Naive thymus-derived CD4-positive, alpha-beta T cell (primary cell): ENCODE data around the gene GFI1B. TPM values are rescaled to one million over a fixed set of nuclear protein-coding genes. Genes with fewer than 3 reads are reported as not detected.
"Not testable (repeated sequence)": the region's sequence is repeated elsewhere in the genome, so short reads cannot be mapped to it uniquely, and the experiment has no call there.

ENCODE experiments used
- ATAC-seq: fragments of 150-1000 bp; cut with Tn5 transposase; 2 replicates; pipeline ENCODE4 v1.10.0; 2021; ENCODE audit warnings: mild to moderate bottlenecking, moderate library complexity
- CTCF ChIA-PET: fragments of 350-600 bp; sonication (Branson Sonifier 250); formaldehyde crosslinking; loops from one replicate; lab custom pipeline; 2021; ENCODE audit warnings: antibody characterized with exemption; lab: Charles Lee
- POLR2A ChIA-PET: fragments of 350-600 bp; sonication (Branson Sonifier 250); formaldehyde crosslinking; loops from one replicate; lab custom pipeline; 2021; ENCODE audit warnings: antibody characterized with exemption, inconsistent platforms; lab: Charles Lee
- DNase-seq, 9 donors: peaks; one replicate each; pipeline versions ENCODE4 v3.0.0 to v3.0.0-alpha.2; 2020 to 2022; ENCODE audit warnings: mixed read lengths in 1 of 9
- H3K27ac ChIP-seq: one replicate; pipeline ENCODE4 v1.7.0; 2013; ENCODE audit warnings: mild to moderate bottlenecking, low read depth, low read length, moderate library complexity
- H3K27me3 ChIP-seq, 2 donors: one replicate each; pipeline ENCODE4 v1.7.0; 2013; ENCODE audit warnings: low read length in 2 of 2, mild to moderate bottlenecking in 2 of 2, moderate library complexity in 2 of 2; ENCODE audit not compliant: control insufficient read depth in 2 of 2, insufficient read depth in 2 of 2
- H3K36me3 ChIP-seq, 3 experiments: 1 replicate in 2 of 3; 2 replicates in 1 of 3; pipeline ENCODE4 v1.7.0; 2013; ENCODE audit warnings: low read length in 3 of 3, mild to moderate bottlenecking in 3 of 3, moderate library complexity in 1 of 3; ENCODE audit not compliant: insufficient read depth in 3 of 3, control insufficient read depth in 2 of 3
- H3K4me1 ChIP-seq, 2 donors: one replicate each; pipeline ENCODE4 v1.7.0; 2013; ENCODE audit warnings: low read length in 2 of 2, mild to moderate bottlenecking in 2 of 2, moderate library complexity in 1 of 2; ENCODE audit not compliant: control insufficient read depth in 2 of 2, insufficient read depth in 2 of 2
- H3K4me3 ChIP-seq: 2 replicates; pipeline ENCODE4 v1.7.0; 2013; ENCODE audit warnings: mild to moderate bottlenecking, low read length
- H3K9me3 ChIP-seq, 3 experiments: 1 replicate in 2 of 3; 2 replicates in 1 of 3; pipeline ENCODE4 v1.7.0; 2013; ENCODE audit warnings: low read length in 3 of 3; ENCODE audit not compliant: control insufficient read depth in 2 of 3
- H3K27ac Mint-ChIP-seq, 9 donors: one replicate each; pipeline ENCODE4 v1.8.0; 2020 to 2022; ENCODE audit warnings: mixed read lengths in 9 of 9, mild to moderate bottlenecking in 8 of 9, moderate library complexity in 5 of 9, inconsistent platforms in 2 of 9
- H3K27me3 Mint-ChIP-seq, 5 donors: one replicate each; pipeline ENCODE4 v1.8.0; 2021 to 2022; ENCODE audit warnings: mixed read lengths in 5 of 5, mild to moderate bottlenecking in 1 of 5
- H3K36me3 Mint-ChIP-seq, 5 donors: one replicate each; pipeline ENCODE4 v1.8.0; 2020 to 2022; ENCODE audit warnings: mixed read lengths in 5 of 5, mild to moderate bottlenecking in 3 of 5, inconsistent platforms in 1 of 5
- H3K4me1 Mint-ChIP-seq, 7 donors: one replicate each; pipeline ENCODE4 v1.8.0; 2020 to 2022; ENCODE audit warnings: mixed read lengths in 7 of 7, mild to moderate bottlenecking in 3 of 7, inconsistent platforms in 1 of 7
- H3K4me3 Mint-ChIP-seq, 10 donors: one replicate each; pipeline ENCODE4 v1.8.0; 2020 to 2022; ENCODE audit warnings: mild to moderate bottlenecking in 10 of 10, mixed read lengths in 10 of 10, moderate library complexity in 6 of 10, inconsistent platforms in 2 of 10
- H3K9me3 Mint-ChIP-seq, 11 donors: one replicate each; pipeline ENCODE4 v1.8.0; 2020 to 2022; ENCODE audit warnings: mixed read lengths in 11 of 11, mild to moderate bottlenecking in 4 of 11, inconsistent platforms in 1 of 11, moderate library complexity in 1 of 11
- intact Hi-C, 2 donors: fragments of 100-400 bp; cut with micrococcal nuclease; formaldehyde crosslinking; loops; one replicate each; pipeline ENCODE4 v1.15.1; 2023
- polyA plus RNA-seq, 2 donors: library from polyadenylated mRNA; unstranded; fragments of 300-500 nt; fragmentation: Illumina TruSeq; gene quantifications; one replicate each; pipeline ENCODE4 v1.2.3, GENCODE V29; 2021
- total RNA-seq, 6 experiments: library from RNA in 5 of 6; stranded (reverse) in 5 of 6; gene quantifications; 1 replicate in 5 of 6; 2 replicates in 1 of 6; pipeline ENCODE4 v1.2.3 and lab custom pipeline; 2021 to 2026

GFI1B gene
- total and polyA plus RNA-seq, 7 experiments from 2014 or later, result 0.21 to 2.7 TPM; not detected in 5

DNA sequence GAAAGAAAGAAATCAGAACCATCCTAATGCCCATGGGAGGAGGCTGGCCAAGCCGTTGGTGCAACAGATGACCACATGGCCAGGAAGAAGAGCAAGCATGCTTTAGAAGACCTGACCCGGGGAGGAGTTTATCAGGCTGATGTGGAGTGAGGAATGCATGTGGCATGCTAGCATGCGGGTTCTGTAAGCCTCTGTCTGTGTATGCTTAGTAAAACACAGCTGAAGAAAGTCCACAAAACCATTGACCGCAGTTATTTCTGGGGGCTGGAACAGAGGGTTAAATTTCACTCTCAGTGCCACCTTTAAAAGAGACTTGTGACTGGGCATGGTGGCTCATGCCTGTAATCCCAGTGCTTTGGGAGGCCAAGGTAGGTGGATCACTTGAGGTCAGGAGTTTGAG lies 19.1 kb downstream of the GFI1B start:
- Mint-ChIP-seq H3K9me3 (no peaks in the 10 kb centered on the region), H3K27ac (no peak overlapping the region), H3K4me1 (peaks cover 4 to 14% (median 6%) of the 10 kb centered on the region in 7 donors), H3K27me3 (peaks cover 25 to 50% (median 36%) of the 10 kb centered on the region in 5 donors), H3K4me3 (no peak overlapping the region), H3K36me3 (peaks cover 0 to 3% (median 0%) of the 10 kb centered on the region in 5 donors)
- H3K27ac ChIP-seq, result no peak overlapping the region
- POLR2A ChIA-PET, result no interaction called here
- no peak for DNase-seq
- no peaks in the 10 kb centered on the region for H3K36me3 ChIP-seq
- ATAC-seq, result no peak
- no peaks in the 10 kb centered on the region for H3K9me3 ChIP-seq
- intact Hi-C loops, result no loop called here
- no peak overlapping the region for H3K4me3 ChIP-seq
- CTCF ChIA-PET, result no interaction called here
- no peaks in the 10 kb centered on the region for H3K4me1 ChIP-seq
- peaks cover 0 to 3% of the 10 kb centered on the region in 2 donors for H3K27me3 ChIP-seq

DNA sequence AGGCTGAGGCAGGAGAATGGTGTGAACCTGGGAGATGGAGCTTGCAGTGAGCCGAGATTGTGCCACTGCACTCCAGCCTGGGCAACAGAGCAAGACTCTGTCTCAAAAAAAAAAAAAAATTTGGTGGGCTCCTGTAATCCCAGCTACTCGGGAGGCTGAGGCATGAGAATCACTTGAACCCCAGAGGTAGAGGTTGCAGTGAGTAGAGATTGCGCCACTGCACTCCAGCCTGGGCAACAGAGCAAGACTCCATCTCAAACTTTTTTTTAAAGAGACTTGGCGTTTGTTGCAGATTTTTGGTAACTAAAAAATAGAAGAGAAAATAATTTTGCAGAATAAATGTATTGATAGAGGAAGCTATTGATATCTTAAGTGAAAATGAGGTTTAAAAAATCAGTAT lies 19.7 kb downstream of the GFI1B start:
- H3K27ac ChIP-seq, CTCF ChIA-PET, H3K4me3 ChIP-seq, H3K9me3 Mint-ChIP-seq, H3K36me3 ChIP-seq, H3K4me1 ChIP-seq, H3K27me3 ChIP-seq, H3K27ac Mint-ChIP-seq, intact Hi-C loops, DNase-seq, POLR2A ChIA-PET, ATAC-seq, H3K36me3 Mint-ChIP-seq, H3K4me3 Mint-ChIP-seq, H3K9me3 ChIP-seq: not testable (repeated sequence)
- peaks cover 4 to 14% (median 6%) of the 10 kb centered on the region in 7 donors for H3K4me1 Mint-ChIP-seq
- H3K27me3 Mint-ChIP-seq, result peaks cover 27 to 48% (median 36%) of the 10 kb centered on the region in 5 donors

DNA sequence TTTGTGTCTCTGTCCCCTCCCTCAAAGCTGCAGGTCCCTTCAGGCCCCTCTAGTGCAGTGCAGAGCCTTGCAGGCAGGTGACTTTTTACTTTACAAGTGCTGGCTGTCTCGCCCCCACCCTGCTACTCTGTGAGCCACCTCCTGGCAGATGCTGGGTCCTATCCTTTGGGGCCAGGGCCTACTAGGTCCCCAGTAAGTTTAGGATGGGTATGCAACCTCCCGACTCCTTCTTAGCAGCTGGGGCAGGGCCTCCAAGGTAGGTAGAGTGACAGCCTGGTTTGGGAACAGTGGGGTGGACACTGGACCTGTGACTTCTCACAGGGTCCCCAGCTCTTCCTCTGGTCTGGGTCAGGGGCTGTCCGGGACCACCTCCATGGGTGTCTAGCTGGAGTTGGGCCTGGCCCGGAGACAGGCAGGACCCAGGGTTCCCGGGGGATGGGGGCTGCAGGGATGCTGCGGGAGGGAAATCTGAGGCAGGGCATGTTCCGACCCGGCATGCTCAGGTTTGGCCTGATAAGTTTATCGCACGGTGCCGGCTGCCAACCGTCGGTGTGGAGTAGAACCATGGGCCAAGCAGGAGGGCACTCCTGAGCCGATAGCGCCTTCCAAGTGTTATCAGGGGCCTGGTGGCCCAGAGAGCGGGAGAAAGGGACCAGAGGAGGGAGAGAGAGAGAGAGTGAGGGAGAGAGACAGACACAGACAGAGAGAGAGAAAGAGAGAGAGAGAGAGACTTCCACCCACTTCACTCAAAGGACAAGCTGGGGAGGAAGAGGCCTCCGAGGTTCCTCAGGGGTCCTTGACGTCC lies 20.5 kb downstream of the GFI1B start:
- intact Hi-C loops, result no loop called here
- Mint-ChIP-seq H3K4me1 (peaks cover 4 to 10% (median 6%) of the 10 kb centered on the region in 7 donors), H3K9me3 (peaks cover 0 to 1% (median 0%) of the 10 kb centered on the region in 11 donors), H3K4me3 (no peak overlapping the region), H3K27me3 (peaks cover 25 to 52% (median 42%) of the 10 kb centered on the region in 5 donors), H3K36me3 (peaks cover 0 to 4% (median 0%) of the 10 kb centered on the region in 5 donors), H3K27ac (no peak overlapping the region)
- ChIA-PET POLR2A (no interaction called here), CTCF (no interaction called here)
- no peak for DNase-seq
- no peaks in the 10 kb centered on the region for H3K9me3 ChIP-seq
- H3K27ac ChIP-seq, result no peak overlapping the region
- H3K27me3 ChIP-seq, result peaks cover 0 to 5% of the 10 kb centered on the region in 2 donors
- no peak for ATAC-seq
- no peak overlapping the region for H3K4me3 ChIP-seq
- H3K36me3 ChIP-seq, result no peaks in the 10 kb centered on the region
- H3K4me1 ChIP-seq, result no peaks in the 10 kb centered on the region

DNA sequence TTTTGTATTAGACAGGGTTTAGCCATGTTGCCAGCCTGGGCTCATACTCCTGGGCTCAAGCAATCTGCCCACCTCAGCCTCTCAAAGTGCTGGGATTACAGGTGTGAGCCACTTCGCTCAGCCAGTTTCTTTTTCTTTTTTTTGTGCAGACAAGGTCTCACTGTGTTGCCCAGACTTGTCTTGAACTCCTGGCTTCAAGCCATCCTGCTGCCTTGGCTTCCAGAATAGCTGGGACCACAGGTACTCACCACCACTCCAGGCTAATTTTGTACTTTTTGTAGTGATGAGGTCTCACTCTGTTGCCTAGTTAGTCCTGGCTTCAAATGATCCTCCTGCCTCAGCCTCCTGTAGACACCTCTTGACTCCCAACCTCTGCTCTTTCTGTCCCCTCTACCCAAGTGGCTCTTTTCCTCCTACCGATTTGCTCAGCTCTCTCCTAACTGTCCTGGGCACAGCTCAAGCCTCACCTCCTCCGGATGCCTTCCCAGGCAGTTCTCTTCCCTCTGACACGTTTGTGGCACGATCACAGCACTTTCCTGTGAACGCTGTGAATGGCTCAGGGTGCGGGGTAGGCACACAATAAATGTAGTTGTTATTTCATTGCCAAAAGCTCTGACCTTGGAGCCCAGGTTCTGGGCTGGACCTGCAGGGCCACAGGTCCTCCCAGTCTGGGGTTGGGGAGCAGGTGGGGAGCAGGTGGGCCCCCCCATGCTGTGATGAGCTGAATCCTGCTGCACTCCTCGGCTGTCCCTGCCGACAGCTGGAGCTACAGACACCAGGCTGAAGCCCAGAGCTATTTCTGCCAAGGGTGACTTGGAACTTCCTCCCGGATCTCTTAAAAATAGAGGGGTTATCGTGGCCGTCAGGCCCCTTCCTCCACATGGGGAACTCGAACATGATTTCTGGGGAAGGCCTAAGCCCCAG lies 23.9 kb downstream of the GFI1B start:
- H3K4me3 ChIP-seq, result no peak overlapping the region
- ATAC-seq (no peak), DNase-seq (no peak)
- Mint-ChIP-seq H3K4me1 (peaks cover 0 to 7% (median 0%) of the 10 kb centered on the region in 7 donors), H3K27me3 (peaks cover 26 to 66% (median 49%) of the 10 kb centered on the region in 5 donors), H3K27ac (no peak overlapping the region), H3K4me3 (peak overlapping the region in 1 of 10 donors; percentile 36), H3K36me3 (peaks cover 0 to 4% (median 0%) of the 10 kb centered on the region in 5 donors), H3K9me3 (peaks cover 0 to 1% (median 0%) of the 10 kb centered on the region in 11 donors)
- H3K27me3 ChIP-seq, result peaks cover 0 to 5% of the 10 kb centered on the region in 2 donors
- H3K9me3 ChIP-seq, result no peaks in the 10 kb centered on the region
- no peaks in the 10 kb centered on the region for H3K36me3 ChIP-seq
- intact Hi-C loops, result no loop called here
- H3K4me1 ChIP-seq, result no peaks in the 10 kb centered on the region
- ChIA-PET CTCF (no interaction called here), POLR2A (no interaction called here)
- H3K27ac ChIP-seq, result no peak overlapping the region

DNA sequence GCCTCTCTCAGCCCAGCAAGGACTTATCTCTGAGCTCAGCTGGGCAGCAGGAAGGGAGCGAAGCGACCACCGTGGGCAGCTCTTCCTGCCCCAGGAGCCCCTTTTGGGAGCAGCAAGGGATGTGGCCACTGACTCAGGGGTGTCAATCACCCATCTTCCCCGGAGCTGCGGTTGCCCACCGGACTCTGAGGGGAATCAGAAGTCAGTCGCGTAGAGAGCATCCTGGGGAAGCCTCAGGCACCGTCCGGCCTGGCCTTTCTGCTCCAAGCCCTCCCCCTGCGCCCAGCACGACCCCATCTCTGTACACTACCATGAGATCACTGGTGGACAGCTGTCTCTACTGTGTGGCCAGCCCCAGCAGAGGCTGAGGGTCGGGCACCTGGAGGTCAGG lies 24.6 kb downstream of the GFI1B start:
- Mint-ChIP-seq H3K4me1 (peaks cover 0 to 6% (median 0%) of the 10 kb centered on the region in 7 donors), H3K27me3 (peaks cover 26 to 66% (median 50%) of the 10 kb centered on the region in 5 donors)
- POLR2A ChIA-PET, result no interaction called here

DNA sequence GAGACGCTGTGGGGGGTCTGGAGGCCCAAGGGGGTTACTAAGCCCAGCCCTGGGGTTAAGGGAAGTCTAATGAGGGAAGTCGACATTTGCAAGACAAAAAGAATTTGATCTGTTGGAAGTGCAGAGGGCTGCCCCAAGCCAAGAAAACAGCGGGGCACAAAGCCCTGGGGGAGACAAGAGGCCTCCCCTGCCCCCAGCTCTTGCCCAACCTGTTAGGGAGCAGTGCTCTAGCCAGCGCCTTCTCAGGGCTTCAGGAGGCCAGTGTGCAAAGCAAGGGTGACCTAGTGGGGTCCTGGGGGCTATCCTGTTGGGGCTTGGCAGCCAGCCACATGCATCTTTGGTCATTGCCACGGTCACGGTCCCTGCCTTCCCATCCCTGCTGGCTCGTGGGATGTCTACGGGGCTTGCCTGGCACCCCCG lies 25.2 kb downstream of the GFI1B start:
- H3K9me3 ChIP-seq, result no peaks in the 10 kb centered on the region
- Mint-ChIP-seq H3K4me1 (peaks cover 0 to 6% (median 0%) of the 10 kb centered on the region in 7 donors), H3K36me3 (peaks cover 0 to 4% (median 0%) of the 10 kb centered on the region in 5 donors), H3K9me3 (peaks cover 0 to 1% (median 0%) of the 10 kb centered on the region in 11 donors), H3K4me3 (no peak overlapping the region), H3K27ac (no peak overlapping the region), H3K27me3 (peaks cover 26 to 72% (median 54%) of the 10 kb centered on the region in 5 donors)
- no peak for DNase-seq
- no peak overlapping the region for H3K27ac ChIP-seq
- intact Hi-C loops, result no loop called here
- no peaks in the 10 kb centered on the region for H3K4me1 ChIP-seq
- ChIA-PET CTCF (no interaction called here), POLR2A (no interaction called here)
- no peaks in the 10 kb centered on the region for H3K36me3 ChIP-seq
- no peak for ATAC-seq
- H3K4me3 ChIP-seq, result no peak overlapping the region
- H3K27me3 ChIP-seq, result peaks cover 0 to 5% of the 10 kb centered on the region in 2 donors

More for the DNA sequence above, 24.6 kb downstream of the GFI1B start:
- intact Hi-C loops, result no loop called here
- Histone ChIP-seq H3K9me3 (no peaks in the 10 kb centered on the region), H3K27me3 (peaks cover 0 to 5% of the 10 kb centered on the region in 2 donors), H3K36me3 (no peaks in the 10 kb centered on the region), H3K4me3 (no peak overlapping the region), H3K27ac (no peak overlapping the region), H3K4me1 (no peaks in the 10 kb centered on the region)
- no peak overlapping the region for H3K4me3 Mint-ChIP-seq
- H3K36me3 Mint-ChIP-seq, result peaks cover 0 to 4% (median 0%) of the 10 kb centered on the region in 5 donors
- H3K9me3 Mint-ChIP-seq, result peaks cover 0 to 1% (median 0%) of the 10 kb centered on the region in 11 donors
- H3K27ac Mint-ChIP-seq, result no peak overlapping the region
- CTCF ChIA-PET, result no interaction called here
- no peak for ATAC-seq
- DNase-seq, result no peak
